PFSK-1 (cell line): Measurements from ENCODE around the gene SPATA12.

ENCODE experiments used
- FOXP2 ChIP-seq: optimal IDR thresholded peaks from 2 replicates; pipeline ENCODE3; 2011; ENCODE audit warnings: borderline replicate concordance, control low read depth, inconsistent platforms; ENCODE audit not compliant: insufficient read depth; ENCODE audit errors: extremely low read length, extremely low read depth
- POLR2AphosphoS5 ChIP-seq: IDR thresholded peaks from 2 replicates; pipeline ENCODE4 v1.6.1; 2012; ENCODE audit warnings: low read depth, mild to moderate bottlenecking, control low read depth, low read length, moderate library complexity
- REST ChIP-seq, 2 experiments: IDR thresholded peaks; 2 replicates each; pipeline versions ENCODE4 v1.6.1 to v1.8.0; 2011 to 2012; ENCODE audit warnings: low read depth in 2 of 2, low read length in 2 of 2, control low read depth in 1 of 2, inconsistent platforms in 1 of 2, mild to moderate bottlenecking in 1 of 2, moderate library complexity in 1 of 2; ENCODE audit not compliant: insufficient read depth in 1 of 2
- SIN3A ChIP-seq: IDR thresholded peaks from 2 replicates; pipeline ENCODE4 v1.6.1; 2012; ENCODE audit warnings: mild to moderate bottlenecking, low read length, moderate library complexity, borderline replicate concordance; ENCODE audit not compliant: insufficient read depth
- TAF1 ChIP-seq: IDR thresholded peaks from 2 replicates; pipeline ENCODE4 v1.6.1; 2012; ENCODE audit warnings: low read length, control low read depth, borderline replicate concordance; ENCODE audit not compliant: insufficient read depth

SPATA12 gene

GRCh38 chr3:57074135-57074534 lies 13.7 kb downstream of the SPATA12 start:
- no peak for TF ChIP-seq FOXP2
- TF ChIP-seq TAF1 = no peak

- no peak for TF ChIP-seq FOXP2
- no peak for TF ChIP-seq POLR2AphosphoS5
- no peak for TF ChIP-seq REST (IDR thresholded peaks at IDR 0.05; ENCODE audit: insufficient read depth in 1 of 2, low read depth in 2 of 2, low read length in 2 of 2)
- no peak for TF ChIP-seq TAF1
- TF ChIP-seq SIN3A = no peak
These were observed 16.0 kb downstream of the SPATA12 start for GRCh38 chr3:57076422-57076951.

GRCh38 chr3:57077630-57078343 lies 17.3 kb downstream of the SPATA12 start:
- TF ChIP-seq REST (IDR thresholded peaks at IDR 0.05; ENCODE audit: insufficient read depth in 1 of 2, low read depth in 2 of 2, low read length in 2 of 2) (no peak), FOXP2 (no peak), POLR2AphosphoS5 (no peak), SIN3A (no peak), TAF1 (no peak)

GRCh38 chr3:57078344-57078634 lies 17.8 kb downstream of the SPATA12 start:
- TF ChIP-seq FOXP2 = no peak
- no peak for TF ChIP-seq REST (IDR thresholded peaks at IDR 0.05; ENCODE audit: insufficient read depth in 1 of 2, low read depth in 2 of 2, low read length in 2 of 2)
- TF ChIP-seq POLR2AphosphoS5 = no peak
- no peak for TF ChIP-seq SIN3A
- TF ChIP-seq TAF1 = no peak

GRCh38 chr3:57078635-57079473 lies 18.4 kb downstream of the SPATA12 start:
- no peak for TF ChIP-seq POLR2AphosphoS5

- TF ChIP-seq FOXP2 = no peak
- TF ChIP-seq REST (IDR thresholded peaks at IDR 0.05; ENCODE audit: insufficient read depth in 1 of 2, low read depth in 2 of 2, low read length in 2 of 2) = no peak
- TF ChIP-seq POLR2AphosphoS5 = no peak
- no peak for TF ChIP-seq TAF1
- TF ChIP-seq SIN3A = no peak
These were observed 19.0 kb downstream of the SPATA12 start for GRCh38 chr3:57079474-57079831.
